ENCODE data around the gene ALAS2.

ALAS2 gene

GRCh38 chrX:55008571-55009358 lies 22.0 kb downstream of the ALAS2 start:
- peaks cover 2% of the 10 kb centered on the region for H3K36me3 ChIP-seq

DNA sequence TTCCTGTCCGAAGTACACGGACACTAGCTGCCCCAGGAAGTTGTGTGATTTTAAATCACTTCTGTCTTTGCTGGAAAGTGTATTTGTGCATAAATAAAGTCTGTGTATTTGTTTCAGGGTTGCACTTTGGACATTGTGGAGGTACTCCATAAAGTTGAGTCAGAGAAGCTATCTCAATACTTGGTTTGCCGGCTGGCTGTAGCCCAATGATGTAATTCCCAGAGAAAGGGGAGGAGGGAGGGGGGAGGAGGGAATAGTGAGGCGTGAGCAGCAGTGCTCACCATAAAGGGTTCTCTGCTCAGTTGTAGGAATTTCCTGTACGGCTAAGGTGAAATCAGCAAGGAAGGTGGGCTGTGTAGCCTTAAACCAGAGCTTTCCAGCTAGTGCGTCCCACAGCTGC lies 23.1 kb downstream of the ALAS2 start:
- Histone ChIP-seq H3K9me3 (ENCODE audit: severe bottlenecking) (no peaks in the 10 kb centered on the region), H3K36me3 (peaks cover 2% of the 10 kb centered on the region), H3K27me3 (ENCODE audit: insufficient read depth, low read depth, severe bottlenecking) (peaks cover 3% of the 10 kb centered on the region), H3K27ac (no peak overlapping the region), H3K4me3 (ENCODE audit: low read depth, low read length) (no peak overlapping the region)
- DNase-seq = no peak
- TF ChIP-seq, protein P1, sequence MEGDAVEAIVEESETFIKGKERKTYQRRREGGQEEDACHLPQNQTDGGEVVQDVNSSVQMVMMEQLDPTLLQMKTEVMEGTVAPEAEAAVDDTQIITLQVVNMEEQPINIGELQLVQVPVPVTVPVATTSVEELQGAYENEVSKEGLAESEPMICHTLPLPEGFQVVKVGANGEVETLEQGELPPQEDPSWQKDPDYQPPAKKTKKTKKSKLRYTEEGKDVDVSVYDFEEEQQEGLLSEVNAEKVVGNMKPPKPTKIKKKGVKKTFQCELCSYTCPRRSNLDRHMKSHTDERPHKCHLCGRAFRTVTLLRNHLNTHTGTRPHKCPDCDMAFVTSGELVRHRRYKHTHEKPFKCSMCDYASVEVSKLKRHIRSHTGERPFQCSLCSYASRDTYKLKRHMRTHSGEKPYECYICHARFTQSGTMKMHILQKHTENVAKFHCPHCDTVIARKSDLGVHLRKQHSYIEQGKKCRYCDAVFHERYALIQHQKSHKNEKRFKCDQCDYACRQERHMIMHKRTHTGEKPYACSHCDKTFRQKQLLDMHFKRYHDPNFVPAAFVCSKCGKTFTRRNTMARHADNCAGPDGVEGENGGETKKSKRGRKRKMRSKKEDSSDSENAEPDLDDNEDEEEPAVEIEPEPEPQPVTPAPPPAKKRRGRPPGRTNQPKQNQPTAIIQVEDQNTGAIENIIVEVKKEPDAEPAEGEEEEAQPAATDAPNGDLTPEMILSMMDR (IDR thresholded peaks at IDR 0.05; ENCODE audit: low read depth, low read length) = no peak

More at GRCh38 chrX:55008571-55009358, 22.0 kb downstream of the ALAS2 start:
- no peak overlapping the region for H3K27ac ChIP-seq
- H3K9me3 ChIP-seq (ENCODE audit: severe bottlenecking) = no peaks in the 10 kb centered on the region
- no peak for DNase-seq
- TF ChIP-seq, protein P1 (IDR thresholded peaks at IDR 0.05; ENCODE audit: low read depth, low read length) = no peak
- H3K4me3 ChIP-seq (ENCODE audit: low read depth, low read length) = no peak overlapping the region
- peaks cover 3% of the 10 kb centered on the region for H3K27me3 ChIP-seq (ENCODE audit: insufficient read depth, low read depth, severe bottlenecking)

- DNase-seq = no peak
- Histone ChIP-seq H3K9me3 (ENCODE audit: severe bottlenecking) (no peaks in the 10 kb centered on the region), H3K36me3 (peaks cover 2% of the 10 kb centered on the region), H3K4me3 (ENCODE audit: low read depth, low read length) (no peak overlapping the region), H3K27me3 (ENCODE audit: insufficient read depth, low read depth, severe bottlenecking) (peaks cover 3% of the 10 kb centered on the region), H3K27ac (no peak overlapping the region)
- TF ChIP-seq, protein P1 (IDR thresholded peaks at IDR 0.05; ENCODE audit: low read depth, low read length) = no peak
Measured at GRCh38 chrX:55006827-55007621, 23.8 kb downstream of the ALAS2 start.

GRCh38 chrX:55005256-55005655 lies 25.5 kb downstream of the ALAS2 start:
- peaks cover 3% of the 10 kb centered on the region for H3K27me3 ChIP-seq (ENCODE audit: insufficient read depth, low read depth, severe bottlenecking)
- no peaks in the 10 kb centered on the region for H3K9me3 ChIP-seq (ENCODE audit: severe bottlenecking)
- peaks cover 2% of the 10 kb centered on the region for H3K36me3 ChIP-seq
- H3K4me3 ChIP-seq (ENCODE audit: low read depth, low read length) = no peak overlapping the region
- TF ChIP-seq, protein P1 (IDR thresholded peaks at IDR 0.05; ENCODE audit: low read depth, low read length) = no peak
- no peak for DNase-seq
- H3K27ac ChIP-seq = no peak overlapping the region

DNA sequence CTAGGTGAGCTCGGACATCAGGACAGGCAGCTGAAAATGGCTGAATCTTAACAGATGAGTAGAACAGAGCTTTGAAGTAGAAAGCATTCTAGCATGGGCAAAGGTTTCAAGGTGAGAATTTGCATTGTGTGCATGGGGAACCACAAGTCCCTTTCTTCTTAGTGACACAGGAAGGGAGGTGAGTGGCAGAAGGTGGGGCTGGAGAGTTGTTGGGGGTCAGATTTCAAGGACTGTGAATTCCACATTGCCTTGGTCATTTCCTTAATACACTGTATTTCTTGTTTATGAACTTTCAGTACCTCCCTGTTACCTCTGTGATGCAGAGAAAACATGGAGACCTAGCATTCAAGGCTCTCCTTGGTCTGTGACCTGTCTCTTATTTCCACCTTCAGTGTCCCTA lies 26.5 kb downstream of the ALAS2 start:
- Histone ChIP-seq H3K4me3 (ENCODE audit: low read depth, low read length) (no peak overlapping the region), H3K27me3 (ENCODE audit: insufficient read depth, low read depth, severe bottlenecking) (peaks cover 3% of the 10 kb centered on the region), H3K36me3 (peaks cover 2% of the 10 kb centered on the region), H3K9me3 (ENCODE audit: severe bottlenecking) (no peaks in the 10 kb centered on the region), H3K27ac (no peak overlapping the region)
- no peak for DNase-seq
- TF ChIP-seq, protein P1 (IDR thresholded peaks at IDR 0.05; ENCODE audit: low read depth, low read length) = no peak

All from WERI-Rb-1 (cell line).